Endothelial cell of umbilical vein (primary cell): Measurements from ENCODE around the gene APPL2. TPM values are rescaled to one million over a fixed set of nuclear protein-coding genes. Genes with fewer than 3 reads are reported as not detected.

Source experiments
- BruUV-seq: library from RNA; stranded (reverse); fragments of 400-500 nt; replicated peaks from 2 replicates; lab custom pipeline; 2021; lab: Mats Ljungman, UMichigan
- CTCF ChIA-PET: fragments of 300-600, 350-600 bp; sonication (Branson Sonifier 250); formaldehyde crosslinking; loops from one replicate; lab custom pipeline; 2021; ENCODE audit warnings: antibody characterized with exemption, inconsistent platforms; lab: Charles Lee
- POLR2A ChIA-PET: fragments of 300-600, 350-600 bp; sonication (Branson Sonifier 250); formaldehyde crosslinking; loops from one replicate; lab custom pipeline; 2021; ENCODE audit warnings: antibody characterized with exemption, inconsistent platforms; lab: Charles Lee
- DNase-seq: peaks from one replicate; pipeline ENCODE4 v3.0.0-alpha.2; 2011; ENCODE audit warnings: low read depth, low spot score
- FAIRE-seq: peaks from 2 replicates; lab custom pipeline; 2011; peaks lifted over from hg19 to GRCh38; lab: Jason Lieb, UNC
- H2AFZ ChIP-seq: 2 replicates; pipeline ENCODE4 v1.6.0; 2012; ENCODE audit warnings: low read depth, low read length, control low read depth, inconsistent platforms
- H3K27ac ChIP-seq: 2 replicates; pipeline ENCODE4 v1.5.1; 2011; ENCODE audit warnings: low read depth, mild to moderate bottlenecking, control low read depth, low read length, moderate library complexity; ENCODE audit not compliant: insufficient read depth
- H3K27me3 ChIP-seq, 2 experiments: 2 replicates each; pipeline versions ENCODE4 v1.6.0 to v1.6.1; 2011; ENCODE audit warnings: low read length in 2 of 2, mixed read lengths in 1 of 2; ENCODE audit not compliant: control insufficient read depth in 2 of 2, insufficient read depth in 2 of 2
- H3K36me3 ChIP-seq, 2 experiments: 2 replicates in 1 of 2; 3 replicates in 1 of 2; pipeline ENCODE4 v1.5.1; 2011; ENCODE audit warnings: low read length in 2 of 2, mild to moderate bottlenecking in 1 of 2, moderate library complexity in 1 of 2; ENCODE audit not compliant: control insufficient read depth in 2 of 2, insufficient read depth in 2 of 2; ENCODE audit errors: extremely low read depth in 1 of 2
- H3K4me1 ChIP-seq: 3 replicates; pipeline ENCODE4 v1.5.1; 2011; ENCODE audit warnings: mild to moderate bottlenecking, low read length; ENCODE audit not compliant: control insufficient read depth, insufficient read depth; ENCODE audit errors: extremely low read depth
- H3K4me2 ChIP-seq: 2 replicates; pipeline ENCODE4 v1.6.1; 2011; ENCODE audit warnings: low read length, control low read depth, mixed read lengths; ENCODE audit not compliant: insufficient read depth
- H3K4me3 ChIP-seq, 3 experiments: fragments of 200-600 bp in 1 of 3; sonication (generic), shearing (Covaris generic) in 1 of 3; replicated peaks in 1 of 3; 2 replicates each; pipeline ENCODE4 v1.5.1; 2011 to 2016; ENCODE audit warnings: control low read depth in 3 of 3, low read length in 3 of 3, mild to moderate bottlenecking in 2 of 3, inconsistent platforms in 1 of 3, low read depth in 1 of 3, moderate library complexity in 1 of 3; ENCODE audit not compliant: insufficient read depth in 1 of 3
- H3K79me2 ChIP-seq: 2 replicates; pipeline ENCODE4 v1.6.0; 2012; ENCODE audit warnings: low read length, inconsistent platforms; ENCODE audit not compliant: control insufficient read depth, insufficient read depth
- H3K9ac ChIP-seq: replicated peaks from 2 replicates; pipeline ENCODE3; 2011; ENCODE audit warnings: low read length, control low read depth; ENCODE audit not compliant: insufficient read depth; ENCODE audit errors: extremely low read depth
- H3K9me1 ChIP-seq: replicated peaks from 3 replicates; pipeline ENCODE4 v1.6.0; 2011; ENCODE audit warnings: mild to moderate bottlenecking, low read length; ENCODE audit not compliant: control insufficient read depth, insufficient read depth; ENCODE audit errors: extremely low read depth
- H3K9me3 ChIP-seq: replicated peaks from 2 replicates; pipeline ENCODE4 v1.5.1; 2012; ENCODE audit warnings: low read length, inconsistent platforms; ENCODE audit not compliant: control insufficient read depth, insufficient read depth
- H4K20me1 ChIP-seq: replicated peaks from 2 replicates; pipeline ENCODE3; 2011; ENCODE audit warnings: mild to moderate bottlenecking, low read length; ENCODE audit not compliant: control insufficient read depth, insufficient read depth; ENCODE audit errors: extremely low read depth
- EZH2 ChIP-seq: IDR thresholded peaks from 2 replicates; pipeline ENCODE4 v1.6.1; 2012; ENCODE audit warnings: borderline replicate concordance, low read depth, mild to moderate bottlenecking, moderate library complexity, low read length, inconsistent platforms; ENCODE audit not compliant: severe bottlenecking
- FOS ChIP-seq: IDR thresholded peaks from 2 replicates; pipeline ENCODE4 v1.6.1; 2011; ENCODE audit warnings: mild to moderate bottlenecking, low read length, moderate library complexity, borderline replicate concordance; ENCODE audit not compliant: insufficient read depth
- GATA2 ChIP-seq: IDR thresholded peaks from 2 replicates; pipeline ENCODE4 v1.7.0; 2011; ENCODE audit warnings: low read depth, mild to moderate bottlenecking, moderate library complexity, mixed read lengths, low read length; ENCODE audit not compliant: insufficient read length, insufficient read depth
- JUN ChIP-seq: IDR thresholded peaks from 2 replicates; pipeline ENCODE4 v1.6.1; 2011; ENCODE audit warnings: borderline replicate concordance, low read depth; ENCODE audit not compliant: insufficient read length, insufficient read depth
- MAX ChIP-seq: IDR thresholded peaks from 2 replicates; pipeline ENCODE4 v1.6.1; 2011; ENCODE audit not compliant: insufficient read depth, insufficient read length
- MYC ChIP-seq: IDR thresholded peaks from one replicate; pipeline ENCODE4 v1.6.1; 2011; ENCODE audit warnings: mild to moderate bottlenecking, low read depth, low read length
- POLR2A ChIP-seq: IDR thresholded peaks from 2 replicates; pipeline ENCODE4 v1.6.1; 2012; ENCODE audit warnings: low read depth, mild to moderate bottlenecking, control low read depth, low read length
- POLR2AphosphoS5 ChIP-seq: IDR thresholded peaks from 2 replicates; pipeline ENCODE4 v1.6.1; 2012; ENCODE audit warnings: low read depth, mild to moderate bottlenecking, control low read depth, low read length, moderate library complexity; ENCODE audit not compliant: insufficient read depth
- dilution Hi-C: fragments of 300-500 bp; cut with MboI; formaldehyde crosslinking; loops from one replicate; pipeline ENCODE4 v1.15.0; 2019; ENCODE audit warnings: low sequenced_read_pairs; ENCODE audit not compliant: extremely low pct_ligation_motif_present
- intact Hi-C: fragments of 100-400 bp; cut with micrococcal nuclease; formaldehyde crosslinking; loops from one replicate; pipeline ENCODE4 v1.10.0; 2022
- polyA plus RNA-seq, 4 experiments: library from polyadenylated mRNA; depleted of rRNA in 3 of 4; stranded (reverse) in 3 of 4; unstranded in 1 of 4; fragments of >200 nt; gene quantifications; 2 replicates each; pipeline versions ENCODE4 v1.2.1 to v1.2.3, GENCODE V29; 2011 to 2012; ENCODE audit warnings: missing spikeins in 1 of 4
- total RNA-seq: library from RNA; stranded (reverse); gene quantifications from 2 replicates; pipeline ENCODE4 v1.2.3, GENCODE V29; 2021
- TF ChIP-seq, protein P1 (sequence below), 2 donors: IDR thresholded peaks; 1 replicate in 1 of 2; 2 replicates in 1 of 2; pipeline ENCODE4 v1.5.1; 2011; ENCODE audit warnings: low read length in 2 of 2, mild to moderate bottlenecking in 2 of 2, moderate library complexity in 2 of 2, control low read depth in 1 of 2, inconsistent platforms in 1 of 2, low read depth in 1 of 2; ENCODE audit not compliant: insufficient read depth in 1 of 2; ENCODE audit errors: extremely low read depth in 1 of 2

APPL2 gene
- total and polyA plus RNA-seq, 2 donors (not counting 3 experiments of a cell fraction or from before 2014, with no cell fraction given) = 8.1 to 21.4 TPM

DNA sequence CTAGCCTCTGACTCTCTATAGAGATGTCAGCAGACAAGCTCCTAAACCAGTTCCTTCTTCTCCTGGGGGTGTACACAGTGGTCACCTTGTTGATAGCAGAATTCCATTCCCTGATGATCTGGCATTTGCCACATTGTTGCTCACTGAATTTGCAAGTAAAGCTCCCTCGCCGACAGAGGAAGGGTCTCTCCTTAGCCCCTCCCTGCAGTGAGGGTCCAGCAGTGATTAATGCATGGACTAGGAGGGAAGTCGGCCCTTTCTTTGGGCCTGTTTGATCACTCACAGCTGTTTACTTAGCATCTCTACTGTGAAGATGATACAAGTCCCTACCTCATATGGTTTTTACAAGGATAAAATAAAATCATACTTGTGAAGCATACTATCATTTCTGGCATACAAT is 23.3 kb upstream of the APPL2 start:
- Histone ChIP-seq H3K79me2 (no peaks in the 10 kb centered on the region), H3K27me3 (no peaks in the 10 kb centered on the region), H3K4me1 (peaks cover 12% of the 10 kb centered on the region), H3K4me3 (no peak overlapping the region), H3K9me3 (no peaks in the 10 kb centered on the region), H3K4me2 (no peak overlapping the region), H2AFZ (no peak overlapping the region), H3K36me3 (no peaks in the 10 kb centered on the region), H3K9ac (no peak overlapping the region), H4K20me1 (no peaks in the 10 kb centered on the region), H3K9me1 (no peaks in the 10 kb centered on the region), H3K27ac (no peak overlapping the region)
- dilution Hi-C loops (no loop called here), intact Hi-C loops (no loop called here)
- no peak for TF ChIP-seq POLR2A
- TF ChIP-seq, protein P1, sequence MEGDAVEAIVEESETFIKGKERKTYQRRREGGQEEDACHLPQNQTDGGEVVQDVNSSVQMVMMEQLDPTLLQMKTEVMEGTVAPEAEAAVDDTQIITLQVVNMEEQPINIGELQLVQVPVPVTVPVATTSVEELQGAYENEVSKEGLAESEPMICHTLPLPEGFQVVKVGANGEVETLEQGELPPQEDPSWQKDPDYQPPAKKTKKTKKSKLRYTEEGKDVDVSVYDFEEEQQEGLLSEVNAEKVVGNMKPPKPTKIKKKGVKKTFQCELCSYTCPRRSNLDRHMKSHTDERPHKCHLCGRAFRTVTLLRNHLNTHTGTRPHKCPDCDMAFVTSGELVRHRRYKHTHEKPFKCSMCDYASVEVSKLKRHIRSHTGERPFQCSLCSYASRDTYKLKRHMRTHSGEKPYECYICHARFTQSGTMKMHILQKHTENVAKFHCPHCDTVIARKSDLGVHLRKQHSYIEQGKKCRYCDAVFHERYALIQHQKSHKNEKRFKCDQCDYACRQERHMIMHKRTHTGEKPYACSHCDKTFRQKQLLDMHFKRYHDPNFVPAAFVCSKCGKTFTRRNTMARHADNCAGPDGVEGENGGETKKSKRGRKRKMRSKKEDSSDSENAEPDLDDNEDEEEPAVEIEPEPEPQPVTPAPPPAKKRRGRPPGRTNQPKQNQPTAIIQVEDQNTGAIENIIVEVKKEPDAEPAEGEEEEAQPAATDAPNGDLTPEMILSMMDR (IDR thresholded peaks at IDR 0.05; ENCODE audit: extremely low read depth in 1 of 2, insufficient read depth in 1 of 2, low read depth in 1 of 2, low read length in 2 of 2) = no peak
- TF ChIP-seq GATA2 = no peak
- no peak for TF ChIP-seq JUN
- no peak for TF ChIP-seq POLR2AphosphoS5
- TF ChIP-seq EZH2 = no peak
- no peak for TF ChIP-seq MAX
- TF ChIP-seq MYC = no peak
- no peak for TF ChIP-seq FOS
- DNase-seq = no peak
- no peak for FAIRE-seq
- ChIA-PET POLR2A (no interaction called here), CTCF (interaction anchor here (0.8 to 2.0 kb wide), 3 partner anchors 9 to 45 kb away, joined by 3 to 8 read pairs (median 3); no protein-coding TSS in a partner anchor)
- no TSS peak for BruUV-seq
